ENCODE measurements around the gene RAI1.

RAI1 gene

GRCh38 chr17:17826342-17826713 is 145.1 kb downstream of the RAI1 start:
- peaks cover 18% of the 10 kb centered on the region for H3K4me1 ChIP-seq (ENCODE audit: control insufficient read depth, insufficient read depth, low read length)
- no peak for DNase-seq (ENCODE audit: low read depth, low spot score)
- H3K9me3 ChIP-seq (ENCODE audit: control insufficient read depth, insufficient read depth, low read length), result no peaks in the 10 kb centered on the region
- no peaks in the 10 kb centered on the region for H3K27me3 ChIP-seq (ENCODE audit: control insufficient read depth, insufficient read depth, low read length)
- peaks cover 4% of the 10 kb centered on the region; the same call in 1 of the 2 replicates for H3K36me3 ChIP-seq (ENCODE audit: control insufficient read depth, insufficient read depth, low read length)
- no peak overlapping the region for H3K4me3 ChIP-seq (ENCODE audit: low read length)
- H3K27ac ChIP-seq (ENCODE audit: low read length), result no peak overlapping the region
- WGBS (ENCODE audit: insufficient coverage, insufficient read length), result no CpG with 5 or more reads among the region's 2 CpGs

GRCh38 chr17:17826942-17827785 is 145.9 kb downstream of the RAI1 start:
- Histone ChIP-seq H3K36me3 (ENCODE audit: control insufficient read depth, insufficient read depth, low read length) (peaks cover 7% of the 10 kb centered on the region; the same call in 1 of the 2 replicates), H3K27me3 (ENCODE audit: control insufficient read depth, insufficient read depth, low read length) (no peaks in the 10 kb centered on the region), H3K27ac (ENCODE audit: low read length) (no peak overlapping the region), H3K4me3 (ENCODE audit: low read length) (no peak overlapping the region), H3K4me1 (ENCODE audit: control insufficient read depth, insufficient read depth, low read length) (peaks cover 18% of the 10 kb centered on the region), H3K9me3 (ENCODE audit: control insufficient read depth, insufficient read depth, low read length) (no peaks in the 10 kb centered on the region)
- no peak for DNase-seq (ENCODE audit: low read depth, low spot score)
- no CpG with 5 or more reads among the region's 16 CpGs for WGBS (ENCODE audit: insufficient coverage, insufficient read length)

- no peak overlapping the region for H3K4me3 ChIP-seq (ENCODE audit: low read length)
- H3K27me3 ChIP-seq (ENCODE audit: control insufficient read depth, insufficient read depth, low read length), result no peaks in the 10 kb centered on the region
- peaks cover 17% of the 10 kb centered on the region for H3K4me1 ChIP-seq (ENCODE audit: control insufficient read depth, insufficient read depth, low read length)
- WGBS (ENCODE audit: insufficient coverage, insufficient read length), result no CpG with 5 or more reads among the region's 13 CpGs
- H3K9me3 ChIP-seq (ENCODE audit: control insufficient read depth, insufficient read depth, low read length), result no peaks in the 10 kb centered on the region
- DNase-seq (ENCODE audit: low read depth, low spot score), result no peak
- no peak overlapping the region for H3K27ac ChIP-seq (ENCODE audit: low read length)
- peaks cover 7% of the 10 kb centered on the region; the same call in 1 of the 2 replicates for H3K36me3 ChIP-seq (ENCODE audit: control insufficient read depth, insufficient read depth, low read length)
These were observed 146.8 kb downstream of the RAI1 start for GRCh38 chr17:17827826-17828621.

- WGBS (ENCODE audit: insufficient coverage, insufficient read length), result no CpG with 5 or more reads among the region's 2 CpGs
- Histone ChIP-seq H3K9me3 (ENCODE audit: control insufficient read depth, insufficient read depth, low read length) (no peaks in the 10 kb centered on the region), H3K4me1 (ENCODE audit: control insufficient read depth, insufficient read depth, low read length) (peaks cover 2% of the 10 kb centered on the region), H3K36me3 (ENCODE audit: control insufficient read depth, insufficient read depth, low read length) (peaks cover 7% of the 10 kb centered on the region; the same call in 1 of the 2 replicates), H3K27ac (ENCODE audit: low read length) (no peak overlapping the region), H3K4me3 (ENCODE audit: low read length) (no peak overlapping the region), H3K27me3 (ENCODE audit: control insufficient read depth, insufficient read depth, low read length) (no peaks in the 10 kb centered on the region)
- DNase-seq (ENCODE audit: low read depth, low spot score), result no peak
These were observed 149.0 kb downstream of the RAI1 start for GRCh38 chr17:17830269-17830567.

GRCh38 chr17:17830740-17831207 is 149.5 kb downstream of the RAI1 start:
- peaks cover 7% of the 10 kb centered on the region for H3K4me1 ChIP-seq (ENCODE audit: control insufficient read depth, insufficient read depth, low read length)
- no CpG with 5 or more reads among the region's 6 CpGs for WGBS (ENCODE audit: insufficient coverage, insufficient read length)
- peaks cover 7% of the 10 kb centered on the region; the same call in 1 of the 2 replicates for H3K36me3 ChIP-seq (ENCODE audit: control insufficient read depth, insufficient read depth, low read length)
- H3K4me3 ChIP-seq (ENCODE audit: low read length), result no peak overlapping the region
- no peaks in the 10 kb centered on the region for H3K9me3 ChIP-seq (ENCODE audit: control insufficient read depth, insufficient read depth, low read length)
- no peak overlapping the region for H3K27ac ChIP-seq (ENCODE audit: low read length)
- no peaks in the 10 kb centered on the region for H3K27me3 ChIP-seq (ENCODE audit: control insufficient read depth, insufficient read depth, low read length)
- DNase-seq (ENCODE audit: low read depth, low spot score), result no peak

GRCh38 chr17:17831208-17832031 is 150.2 kb downstream of the RAI1 start:
- H3K4me3 ChIP-seq (ENCODE audit: low read length), result no peak overlapping the region
- no CpG with 5 or more reads among the region's 12 CpGs for WGBS (ENCODE audit: insufficient coverage, insufficient read length)
- no peak for DNase-seq (ENCODE audit: low read depth, low spot score)
- no peaks in the 10 kb centered on the region for H3K9me3 ChIP-seq (ENCODE audit: control insufficient read depth, insufficient read depth, low read length)
- H3K36me3 ChIP-seq (ENCODE audit: control insufficient read depth, insufficient read depth, low read length), result peaks cover 7% of the 10 kb centered on the region; the same call in 1 of the 2 replicates
- no peak overlapping the region for H3K27ac ChIP-seq (ENCODE audit: low read length)
- H3K4me1 ChIP-seq (ENCODE audit: control insufficient read depth, insufficient read depth, low read length), result peaks cover 8% of the 10 kb centered on the region
- H3K27me3 ChIP-seq (ENCODE audit: control insufficient read depth, insufficient read depth, low read length), result no peaks in the 10 kb centered on the region

- H3K27ac ChIP-seq (ENCODE audit: low read length), result no peak overlapping the region
- H3K4me1 ChIP-seq (ENCODE audit: control insufficient read depth, insufficient read depth, low read length), result peaks cover 8% of the 10 kb centered on the region
- no peaks in the 10 kb centered on the region for H3K27me3 ChIP-seq (ENCODE audit: control insufficient read depth, insufficient read depth, low read length)
- H3K9me3 ChIP-seq (ENCODE audit: control insufficient read depth, insufficient read depth, low read length), result no peaks in the 10 kb centered on the region
- no CpG with 5 or more reads among the region's 2 CpGs for WGBS (ENCODE audit: insufficient coverage, insufficient read length)
- H3K4me3 ChIP-seq (ENCODE audit: low read length), result no peak overlapping the region
- no peak for DNase-seq (ENCODE audit: low read depth, low spot score)
- H3K36me3 ChIP-seq (ENCODE audit: control insufficient read depth, insufficient read depth, low read length), result peaks cover 7% of the 10 kb centered on the region; the same call in 1 of the 2 replicates
These were observed 150.7 kb downstream of the RAI1 start for GRCh38 chr17:17832032-17832363.

GRCh38 chr17:17833658-17834357 is 152.6 kb downstream of the RAI1 start:
- WGBS (ENCODE audit: insufficient coverage, insufficient read length), result no CpG with 5 or more reads among the region's 8 CpGs
- H3K4me3 ChIP-seq (ENCODE audit: low read length), result no peak overlapping the region
- DNase-seq (ENCODE audit: low read depth, low spot score), result no peak
- peaks cover 15% of the 10 kb centered on the region for H3K4me1 ChIP-seq (ENCODE audit: control insufficient read depth, insufficient read depth, low read length)
- H3K27ac ChIP-seq (ENCODE audit: low read length), result no peak overlapping the region
- H3K27me3 ChIP-seq (ENCODE audit: control insufficient read depth, insufficient read depth, low read length), result no peaks in the 10 kb centered on the region
- H3K9me3 ChIP-seq (ENCODE audit: control insufficient read depth, insufficient read depth, low read length), result no peaks in the 10 kb centered on the region
- H3K36me3 ChIP-seq (ENCODE audit: control insufficient read depth, insufficient read depth, low read length), result 0 out of 2 replicates have a peak, but pooled peaks cover 3% of the 10 kb centered on the region

GRCh38 chr17:17834974-17835373 is 153.7 kb downstream of the RAI1 start:
- Histone ChIP-seq H3K27ac (ENCODE audit: low read length) (no peak overlapping the region), H3K27me3 (ENCODE audit: control insufficient read depth, insufficient read depth, low read length) (no peaks in the 10 kb centered on the region), H3K9me3 (ENCODE audit: control insufficient read depth, insufficient read depth, low read length) (no peaks in the 10 kb centered on the region), H3K36me3 (ENCODE audit: control insufficient read depth, insufficient read depth, low read length) (0 out of 2 replicates have a peak, but pooled peaks cover 3% of the 10 kb centered on the region), H3K4me3 (ENCODE audit: low read length) (no peak overlapping the region), H3K4me1 (ENCODE audit: control insufficient read depth, insufficient read depth, low read length) (peaks cover 20% of the 10 kb centered on the region)
- WGBS (ENCODE audit: insufficient coverage, insufficient read length), result no CpG with 5 or more reads among the region's 4 CpGs
- DNase-seq (ENCODE audit: low read depth, low spot score), result no peak
